ENCODE measurements around the gene STPG3.

- TF ChIP-seq CTCF (IDR thresholded peaks at IDR 0.05 in 8 of 11, conservative IDR thresholded peaks at IDR 0.05 in 3 of 11) (no peak), POLR2AphosphoS5 (IDR thresholded peaks at IDR 0.05) (peak in 1 of 3 donors; percentile 30), POLR2A (IDR thresholded peaks at IDR 0.05) (no peak)
Observed at GRCh38 chr9:137266162-137266527, 15.1 kb downstream of the STPG3 start.

Data from spleen (tissue), 7 donors.